Frontal cortex (tissue), 4 donors: ENCODE measurements around the gene MED13L. TPM values are rescaled to one million over a fixed set of nuclear protein-coding genes. Genes with fewer than 3 reads are reported as not detected.

ENCODE experiments used
- DNase-seq, 2 donors: peaks; one replicate each; pipeline ENCODE4 v3.0.0; 2012; ENCODE audit warnings: low spot score in 2 of 2
- FAIRE-seq: peaks from 2 replicates; lab custom pipeline; 2012; peaks lifted over from hg19 to GRCh38; lab: Jason Lieb, UNC
- small RNA-seq: library from RNA; depleted of rRNA; stranded (forward); fragments of <200 nt; gene quantifications from one replicate; pipeline ENCODE3, GENCODE V24; 2014
- total RNA-seq: library from RNA; depleted of rRNA; stranded (reverse); fragments of >200 nt; gene quantifications from one replicate; pipeline ENCODE4 v1.2.3, GENCODE V29; 2014
- donor health status: control.
- donor health status: control.
- donor health status: control.

Gene MED13L
- total RNA-seq, 1 donor from 2014 or later: 164 TPM

GRCh38 chr12:115914122-115914521, 363.4 kb downstream of the MED13L start:
- FAIRE-seq (no peak), DNase-seq (no peak)

- FAIRE-seq (no peak), DNase-seq (no peak)
These were observed 365.1 kb downstream of the MED13L start for GRCh38 chr12:115912440-115912839.

- DNase-seq (no peak), FAIRE-seq (no peak)
These were observed 366.1 kb downstream of the MED13L start for GRCh38 chr12:115911360-115911759.

- DNase-seq: no peak
- FAIRE-seq: no peak
These were observed 367.4 kb downstream of the MED13L start for GRCh38 chr12:115910057-115910456.

Small RNAs within 50 kb of the gene (small RNA-seq; reads per million reads assigned to genes)
- gene MIR620: not detected
- not detected for gene RNU6-1188P
- gene SNRPGP18: not detected
